NT2/D1 (cell line): ENCODE measurements around the gene TMEM147.

Source experiments
- DNase-seq: peaks from one replicate; pipeline ENCODE4 v3.0.0-alpha.2; 2011; ENCODE audit warnings: low read depth, low spot score
- H3K27me3 ChIP-seq: 2 replicates; pipeline ENCODE4 v1.6.0; 2011; ENCODE audit warnings: mild to moderate bottlenecking; ENCODE audit not compliant: insufficient read length, insufficient read depth
- H3K36me3 ChIP-seq: 2 replicates; pipeline ENCODE4 v1.6.1; 2011; ENCODE audit warnings: mild to moderate bottlenecking, low read length, mixed read lengths; ENCODE audit not compliant: insufficient read depth, insufficient read length
- H3K4me1 ChIP-seq: 2 replicates; pipeline ENCODE4 v1.5.1; 2011; ENCODE audit not compliant: insufficient read depth, insufficient read length
- H3K4me3 ChIP-seq: 2 replicates; pipeline ENCODE4 v1.5.1; 2011; ENCODE audit warnings: low read depth; ENCODE audit not compliant: insufficient read length
- H3K9ac ChIP-seq: 2 replicates; pipeline ENCODE4 v1.6.0; 2011; ENCODE audit warnings: low read depth; ENCODE audit not compliant: insufficient read length
- H3K9me3 ChIP-seq: 2 replicates; pipeline ENCODE4 v1.5.1; 2011; ENCODE audit warnings: mild to moderate bottlenecking, low read length; ENCODE audit not compliant: insufficient read depth
- SUZ12 ChIP-seq: IDR thresholded peaks from 2 replicates; pipeline ENCODE4 v1.6.1; 2011; ENCODE audit not compliant: insufficient read length, insufficient read depth; ENCODE audit errors: extremely low read depth
- YY1 ChIP-seq: IDR thresholded peaks from 2 replicates; pipeline ENCODE4 v1.6.1; 2011; ENCODE audit not compliant: insufficient read length, insufficient read depth
- ZNF274 ChIP-seq: IDR thresholded peaks from 2 replicates; pipeline ENCODE4 v1.6.1; 2011; ENCODE audit warnings: mild to moderate bottlenecking, low read depth, low read length

TMEM147 gene

DNA sequence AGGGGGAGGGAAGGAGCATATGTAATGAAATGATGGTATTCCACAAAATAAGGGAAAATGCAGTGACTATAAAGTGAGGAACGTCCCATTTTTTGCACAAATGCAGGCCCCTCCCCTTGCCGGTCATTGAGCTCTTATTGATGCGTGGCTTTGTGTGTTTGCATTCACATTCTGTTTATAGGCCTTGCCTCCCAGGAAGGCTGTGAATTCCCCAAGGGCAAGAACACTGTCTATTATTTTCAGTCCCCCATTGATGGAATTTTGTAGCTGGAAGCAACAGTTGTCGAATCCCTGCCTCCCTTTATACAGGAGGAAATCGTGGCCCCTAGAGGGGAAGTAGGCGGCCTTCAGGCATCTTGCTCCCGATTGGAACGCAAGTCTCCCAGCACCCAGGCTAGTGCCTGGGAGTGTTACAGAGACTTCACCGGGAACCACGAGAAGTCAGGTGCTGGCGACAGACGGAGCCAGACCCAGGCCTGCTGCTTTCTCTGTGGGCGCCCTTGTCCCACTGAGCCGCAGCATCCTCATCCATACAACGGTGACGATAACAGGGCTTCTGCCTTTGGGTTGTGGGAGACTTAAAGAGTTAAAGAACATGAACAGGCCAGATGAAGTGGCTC, 24.2 kb upstream of the TMEM147 start:
- H3K27me3 ChIP-seq, result no peaks in the 10 kb centered on the region
- TF ChIP-seq YY1 (no peak), ZNF274 (no peak), SUZ12 (no peak)
- no peaks in the 10 kb centered on the region for H3K36me3 ChIP-seq

DNA sequence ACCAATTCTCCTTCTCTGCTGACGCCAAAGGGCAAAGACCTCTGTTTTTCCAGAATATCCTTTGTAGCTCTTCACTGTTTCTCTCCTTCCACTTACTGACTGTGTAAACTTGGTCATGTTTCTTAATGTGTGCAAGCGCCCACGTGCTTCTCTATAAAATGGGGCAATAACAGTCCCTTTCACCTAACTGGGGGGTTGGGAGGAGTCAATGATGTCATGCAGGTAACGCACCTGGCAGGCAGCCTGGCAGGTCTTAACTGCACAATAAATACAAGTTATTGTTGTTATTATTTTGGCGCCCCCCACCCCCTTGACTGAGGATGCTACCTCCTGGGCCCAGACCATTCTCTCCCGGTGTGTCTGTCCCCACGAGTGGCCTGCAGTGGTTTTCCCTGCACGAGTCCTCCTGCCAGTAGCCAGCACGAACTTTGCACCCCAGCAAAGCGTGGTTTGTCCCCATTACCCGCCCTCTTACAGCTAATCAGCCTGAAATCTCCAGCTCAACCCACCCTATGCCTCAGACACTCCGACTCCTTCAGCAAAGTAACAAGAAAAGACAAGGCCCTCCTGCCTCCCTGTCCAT, 22.6 kb upstream of the TMEM147 start:
- H3K27me3 ChIP-seq, result no peaks in the 10 kb centered on the region
- no peak overlapping the region for H3K9ac ChIP-seq
- peaks cover 4% of the 10 kb centered on the region for H3K4me1 ChIP-seq
- no peak overlapping the region for H3K4me3 ChIP-seq
- H3K36me3 ChIP-seq, result no peaks in the 10 kb centered on the region
- no peaks in the 10 kb centered on the region for H3K9me3 ChIP-seq
- TF ChIP-seq SUZ12, result no peak
- TF ChIP-seq ZNF274, result no peak
- TF ChIP-seq YY1, result no peak
- no peak for DNase-seq

More for the DNA sequence above, 24.2 kb upstream of the TMEM147 start:
- peaks cover 4% of the 10 kb centered on the region for H3K4me1 ChIP-seq
- no peaks in the 10 kb centered on the region for H3K9me3 ChIP-seq
- no peak overlapping the region for H3K4me3 ChIP-seq
- no peak overlapping the region for H3K9ac ChIP-seq
- no peak for DNase-seq

DNA sequence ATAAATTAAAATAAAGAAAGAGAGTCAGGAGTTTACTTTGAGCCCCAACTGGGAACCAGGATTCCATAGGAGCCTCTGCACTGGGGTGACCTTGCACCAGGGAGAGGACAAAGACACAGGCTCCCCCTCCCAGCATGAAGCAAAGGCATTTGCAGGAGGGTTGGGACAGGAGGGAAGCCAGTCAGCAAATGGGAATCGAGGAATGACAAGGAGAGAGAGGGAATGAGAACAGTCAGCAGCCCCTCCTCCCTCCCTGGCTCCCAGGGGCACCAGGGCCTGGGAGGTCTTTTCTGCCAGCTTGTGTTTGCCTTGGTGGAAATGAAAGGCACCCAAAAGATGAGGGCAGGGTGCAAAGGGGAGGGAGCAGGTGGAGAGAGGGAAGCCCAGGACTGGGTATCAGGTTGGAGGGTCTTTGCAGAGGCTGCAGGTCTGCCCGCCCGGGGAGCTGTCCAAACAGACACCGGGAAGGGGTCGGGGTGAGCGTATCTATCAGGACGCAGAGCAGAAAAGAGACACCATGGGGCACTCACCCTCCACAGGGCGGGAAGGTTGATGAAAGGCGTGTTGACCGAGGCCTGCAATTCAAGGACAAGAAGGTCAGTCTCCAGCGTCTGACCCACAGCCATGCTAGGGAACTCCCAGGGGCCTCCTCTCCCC, 21.1 kb upstream of the TMEM147 start:
- Histone ChIP-seq H3K9ac (no peak overlapping the region), H3K9me3 (no peaks in the 10 kb centered on the region), H3K36me3 (no peaks in the 10 kb centered on the region), H3K4me3 (no peak overlapping the region), H3K27me3 (no peaks in the 10 kb centered on the region), H3K4me1 (peaks cover 4% of the 10 kb centered on the region)
- no peak for TF ChIP-seq SUZ12
- TF ChIP-seq ZNF274, result no peak
- TF ChIP-seq YY1, result no peak
- no peak for DNase-seq

DNA sequence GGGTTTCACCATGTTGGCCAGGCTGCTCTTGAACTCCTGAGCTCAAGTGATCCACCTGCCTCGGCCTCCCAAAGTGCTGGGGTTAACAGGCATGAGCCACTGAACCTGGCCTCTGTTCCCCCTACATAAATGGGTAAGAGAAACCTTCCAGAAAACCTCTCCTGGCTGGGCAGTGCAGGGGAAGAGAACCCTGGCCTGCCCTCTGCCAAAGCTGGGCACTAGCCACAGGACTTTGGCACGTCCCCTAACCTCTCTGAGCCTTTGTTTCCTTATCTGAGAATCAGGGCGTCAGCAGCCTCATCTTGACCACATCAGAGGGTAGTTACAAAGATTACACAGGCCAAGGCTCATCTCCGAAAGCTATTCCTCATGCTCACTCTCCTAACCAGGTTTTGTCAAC, 19.6 kb upstream of the TMEM147 start:
- Histone ChIP-seq H3K9me3 (no peaks in the 10 kb centered on the region), H3K9ac (no peak overlapping the region), H3K27me3 (no peaks in the 10 kb centered on the region), H3K4me1 (peaks cover 4% of the 10 kb centered on the region), H3K4me3 (no peak overlapping the region), H3K36me3 (no peaks in the 10 kb centered on the region)
- no peak for DNase-seq
- TF ChIP-seq YY1 (no peak), SUZ12 (no peak), ZNF274 (no peak)

DNA sequence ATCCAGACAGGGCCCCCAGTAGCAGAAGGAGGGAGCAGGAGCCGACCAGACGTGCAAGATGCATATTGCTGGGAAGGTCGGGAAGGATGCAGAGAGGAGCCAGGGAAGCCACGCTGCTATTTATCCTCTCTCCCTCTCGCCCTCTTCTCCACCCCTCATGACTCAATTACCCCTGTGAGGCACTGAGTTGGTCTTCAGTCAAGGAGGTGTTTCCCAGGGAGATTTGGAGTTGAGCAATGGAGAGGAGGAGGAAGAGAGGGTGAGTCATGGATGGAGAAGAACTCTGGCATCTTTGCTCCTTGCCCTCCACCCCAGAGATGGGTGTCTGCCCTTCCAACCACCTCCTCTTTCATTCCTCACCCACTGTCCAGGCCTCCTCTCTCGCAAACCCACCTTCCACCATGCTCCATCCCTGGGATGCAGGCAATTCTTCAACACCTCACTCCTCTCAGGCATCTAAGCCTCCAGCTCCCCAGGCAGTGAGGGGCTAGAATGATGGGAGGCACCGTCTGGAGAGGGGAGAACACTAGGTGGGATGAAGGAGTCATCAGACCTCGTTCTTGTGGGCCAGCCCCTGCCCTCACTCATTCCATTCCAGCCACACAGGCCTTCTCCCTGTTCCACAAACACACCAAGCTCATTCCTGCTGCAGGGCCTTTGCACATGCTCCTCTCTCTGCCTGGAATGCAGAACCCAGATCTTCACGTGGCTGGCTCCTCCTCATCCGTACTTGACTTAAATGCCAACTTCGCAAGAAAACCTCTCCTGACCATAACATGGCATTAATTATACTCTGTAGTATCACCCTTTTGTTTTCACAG, 17.0 kb upstream of the TMEM147 start, which contains the start of gene SBSN:
Gene SBSN (minus strand): TSS at position 94 of the 821 bp plus-strand sequence. CDS start 30 bp downstream, at position 64.
- Histone ChIP-seq H3K4me1 (peaks cover 2% of the 10 kb centered on the region), H3K36me3 (no peaks in the 10 kb centered on the region), H3K27me3 (no peaks in the 10 kb centered on the region), H3K4me3 (no peak within 1 kb of the TSS), H3K9ac (no peak within 1 kb of the TSS), H3K9me3 (no peaks in the 10 kb centered on the region)
- no peak for DNase-seq
- TF ChIP-seq YY1, result no peak
- TF ChIP-seq SUZ12, result no peak
- TF ChIP-seq ZNF274, result no peak

GRCh38 chr19:35529241-35530218, 15.9 kb upstream of the TMEM147 start:
- H3K4me3 ChIP-seq, result no peak overlapping the region
- TF ChIP-seq ZNF274, result no peak
- TF ChIP-seq SUZ12, result no peak
- TF ChIP-seq YY1, result no peak
- H3K9me3 ChIP-seq, result no peaks in the 10 kb centered on the region
- H3K27me3 ChIP-seq, result no peaks in the 10 kb centered on the region
- H3K9ac ChIP-seq, result no peak overlapping the region
- peaks cover 2% of the 10 kb centered on the region for H3K4me1 ChIP-seq
- no peaks in the 10 kb centered on the region for H3K36me3 ChIP-seq
- DNase-seq, result no peak
